Measurements from ENCODE around the gene AKIP1. TPM values are rescaled to one million over a fixed set of nuclear protein-coding genes. Genes with fewer than 3 reads are reported as not detected.
"Not testable (repeated sequence)": the region's sequence is repeated elsewhere in the genome, so short reads cannot be mapped to it uniquely, and the experiment has no call there.

The AKIP1 gene
- total and polyA plus RNA-seq, 5 experiments from 2014 or later: 14.9 to 18.0 (median 17.1) TPM

GRCh38 chr11:8926236-8926635 lies 15.2 kb downstream of the AKIP1 start:
- no peaks in the 10 kb centered on the region for H3K9me3 Mint-ChIP-seq
- POLR2A ChIA-PET: no interaction called here
- ATAC-seq: no peak
- no peak overlapping the region for H3K4me3 Mint-ChIP-seq
- no peak for DNase-seq
- H3K27ac Mint-ChIP-seq: no peak overlapping the region
- peaks cover 0 to 23% (median 9%) of the 10 kb centered on the region in 3 donors for H3K36me3 Mint-ChIP-seq
- H3K27me3 Mint-ChIP-seq: no peaks in the 10 kb centered on the region
- no peaks in the 10 kb centered on the region for H3K4me1 Mint-ChIP-seq

- no peak for ATAC-seq
- no peak overlapping the region for H3K4me3 Mint-ChIP-seq
- peaks cover 0 to 13% (median 6%) of the 10 kb centered on the region in 3 donors for H3K36me3 Mint-ChIP-seq
- H3K4me1 Mint-ChIP-seq: no peaks in the 10 kb centered on the region
- no peaks in the 10 kb centered on the region for H3K27me3 Mint-ChIP-seq
- no peak overlapping the region for H3K27ac Mint-ChIP-seq
- POLR2A ChIA-PET: no interaction called here
- no peaks in the 10 kb centered on the region for H3K9me3 Mint-ChIP-seq
- no peak for DNase-seq
Measured at GRCh38 chr11:8927233-8927632, 16.2 kb downstream of the AKIP1 start.

- no peaks in the 10 kb centered on the region for H3K9me3 Mint-ChIP-seq
- H3K27ac Mint-ChIP-seq: no peak overlapping the region
- no peaks in the 10 kb centered on the region for H3K4me1 Mint-ChIP-seq
- POLR2A ChIA-PET: no interaction called here
- no peak overlapping the region for H3K4me3 Mint-ChIP-seq
- H3K27me3 Mint-ChIP-seq: no peaks in the 10 kb centered on the region
- peaks cover 0 to 7% (median 0%) of the 10 kb centered on the region in 3 donors for H3K36me3 Mint-ChIP-seq
- ATAC-seq: no peak
- no peak for DNase-seq
Measured at GRCh38 chr11:8928205-8928604, 17.2 kb downstream of the AKIP1 start.

GRCh38 chr11:8928981-8929615 lies 18.1 kb downstream of the AKIP1 start:
- Mint-ChIP-seq H3K9me3 (no peaks in the 10 kb centered on the region), H3K4me1 (no peaks in the 10 kb centered on the region), H3K4me3 (no peak overlapping the region), H3K36me3 (no peaks in the 10 kb centered on the region), H3K27ac (no peak overlapping the region), H3K27me3 (no peaks in the 10 kb centered on the region)
- no peak for DNase-seq
- POLR2A ChIA-PET: no interaction called here
- no peak for ATAC-seq

GRCh38 chr11:8930456-8931175 lies 19.6 kb downstream of the AKIP1 start:
- H3K27ac Mint-ChIP-seq: no peak overlapping the region
- no peak for DNase-seq

GRCh38 chr11:8932564-8933180 lies 21.7 kb downstream of the AKIP1 start, which contains the start of gene C11orf16:
Gene C11orf16, minus strand, starts transcription at chr11:8932947. Its CDS starts 639 bp downstream, at chr11:8932308.
- DNase-seq (no peak), ATAC-seq (no peak)
- POLR2A ChIA-PET: no interaction called here
- Mint-ChIP-seq H3K4me1 (no peaks in the 10 kb centered on the region), H3K36me3 (no peaks in the 10 kb centered on the region), H3K27me3 (no peaks in the 10 kb centered on the region), H3K4me3 (no peak within 1 kb of the TSS), H3K27ac (peak within 1 kb of the TSS in 1 of 10 donors; percentile 65), H3K9me3 (no peaks in the 10 kb centered on the region)

More at GRCh38 chr11:8930456-8931175, 19.6 kb downstream of the AKIP1 start:
- no peak for ATAC-seq
- Mint-ChIP-seq H3K4me3 (no peak overlapping the region), H3K4me1 (no peaks in the 10 kb centered on the region), H3K36me3 (no peaks in the 10 kb centered on the region), H3K9me3 (no peaks in the 10 kb centered on the region), H3K27me3 (no peaks in the 10 kb centered on the region)
- POLR2A ChIA-PET: interaction anchor here (0.7 kb wide), 1 partner anchor 22 kb away, joined by 3 read pairs; no protein-coding TSS in a partner anchor

GRCh38 chr11:8933931-8934330 lies 22.9 kb downstream of the AKIP1 start:
- ATAC-seq (no peak), DNase-seq (no peak)
- Mint-ChIP-seq H3K27me3 (no peaks in the 10 kb centered on the region), H3K27ac (no peak overlapping the region), H3K4me3 (no peak overlapping the region), H3K9me3 (no peaks in the 10 kb centered on the region), H3K36me3 (no peaks in the 10 kb centered on the region), H3K4me1 (no peaks in the 10 kb centered on the region)
- POLR2A ChIA-PET: no interaction called here

GRCh38 chr11:8934742-8935488 lies 23.9 kb downstream of the AKIP1 start:
- POLR2A ChIA-PET: no interaction called here
- Mint-ChIP-seq H3K36me3 (no peaks in the 10 kb centered on the region), H3K4me3 (no peak overlapping the region), H3K27me3 (peaks cover 0 to 2% (median 0%) of the 10 kb centered on the region in 5 donors), H3K9me3 (no peaks in the 10 kb centered on the region), H3K4me1 (no peaks in the 10 kb centered on the region), H3K27ac (peak overlapping the region in 1 of 10 donors; percentile 12)
- DNase-seq: no peak
- ATAC-seq: no peak

GRCh38 chr11:8935789-8936188 lies 24.8 kb downstream of the AKIP1 start:
- H3K27ac Mint-ChIP-seq, H3K4me1 Mint-ChIP-seq, H3K27me3 Mint-ChIP-seq, DNase-seq, H3K36me3 Mint-ChIP-seq, H3K4me3 Mint-ChIP-seq, ATAC-seq, H3K9me3 Mint-ChIP-seq, POLR2A ChIA-PET: not testable (repeated sequence)

- POLR2A ChIA-PET: no interaction called here
- ATAC-seq (no peak), DNase-seq (no peak)
- Mint-ChIP-seq H3K4me1 (no peaks in the 10 kb centered on the region), H3K4me3 (no peak overlapping the region), H3K27ac (peak overlapping the region in 2 of 10 donors; percentile 35 to 52), H3K9me3 (no peaks in the 10 kb centered on the region), H3K27me3 (peaks cover 0 to 5% (median 3%) of the 10 kb centered on the region in 5 donors), H3K36me3 (no peaks in the 10 kb centered on the region)
Measured at GRCh38 chr11:8937159-8937558, 26.2 kb downstream of the AKIP1 start.

- DNase-seq: no peak
- peaks cover 0 to 5% (median 3%) of the 10 kb centered on the region in 5 donors for H3K27me3 Mint-ChIP-seq
- ATAC-seq: no peak
- H3K4me3 Mint-ChIP-seq: no peak overlapping the region
- no peak overlapping the region for H3K27ac Mint-ChIP-seq
- no peaks in the 10 kb centered on the region for H3K36me3 Mint-ChIP-seq
- no peaks in the 10 kb centered on the region for H3K4me1 Mint-ChIP-seq
- POLR2A ChIA-PET: no interaction called here
- H3K9me3 Mint-ChIP-seq: no peaks in the 10 kb centered on the region
Measured at GRCh38 chr11:8937659-8938058, 26.7 kb downstream of the AKIP1 start.

- H3K27me3 Mint-ChIP-seq: peaks cover 0 to 6% (median 3%) of the 10 kb centered on the region in 5 donors
- peaks cover 0 to 4% (median 1%) of the 10 kb centered on the region in 3 donors for H3K36me3 Mint-ChIP-seq
- DNase-seq (no peak), ATAC-seq (no peak)
- no peak overlapping the region for H3K4me3 Mint-ChIP-seq
- no peaks in the 10 kb centered on the region for H3K9me3 Mint-ChIP-seq
- no peak overlapping the region for H3K27ac Mint-ChIP-seq
- POLR2A ChIA-PET: no interaction called here
- no peaks in the 10 kb centered on the region for H3K4me1 Mint-ChIP-seq
Measured at GRCh38 chr11:8941341-8942103, 30.5 kb downstream of the AKIP1 start.
